Measurements from ENCODE around the gene GLCE.
"Not testable (repeated sequence)": the region's sequence is repeated elsewhere in the genome, so short reads cannot be mapped to it uniquely, and the experiment has no call there.

DNA sequence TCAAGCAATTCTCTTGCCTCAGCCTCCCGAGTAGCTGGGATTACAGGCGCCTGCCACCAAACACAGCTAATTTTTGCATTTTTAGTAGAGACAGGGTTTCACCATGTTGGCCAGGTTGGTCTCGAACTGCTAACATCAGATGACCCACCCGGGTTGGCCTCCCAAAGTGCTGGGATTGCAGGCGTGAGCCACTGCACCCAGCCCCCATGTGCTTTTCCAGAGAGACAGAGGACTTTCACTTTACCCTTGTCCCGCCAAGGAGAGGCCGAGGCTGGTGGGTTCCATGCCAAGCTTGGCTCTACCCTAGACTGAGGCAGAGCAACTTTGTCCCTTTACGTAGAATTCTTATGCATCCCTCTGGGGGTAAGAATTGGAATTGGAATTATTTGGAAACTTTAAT, 140.7 kb downstream of the GLCE start:
- TF ChIP-seq POLR2A (IDR thresholded peaks at IDR 0.05), result not testable (repeated sequence)
- TF ChIP-seq, protein P1, sequence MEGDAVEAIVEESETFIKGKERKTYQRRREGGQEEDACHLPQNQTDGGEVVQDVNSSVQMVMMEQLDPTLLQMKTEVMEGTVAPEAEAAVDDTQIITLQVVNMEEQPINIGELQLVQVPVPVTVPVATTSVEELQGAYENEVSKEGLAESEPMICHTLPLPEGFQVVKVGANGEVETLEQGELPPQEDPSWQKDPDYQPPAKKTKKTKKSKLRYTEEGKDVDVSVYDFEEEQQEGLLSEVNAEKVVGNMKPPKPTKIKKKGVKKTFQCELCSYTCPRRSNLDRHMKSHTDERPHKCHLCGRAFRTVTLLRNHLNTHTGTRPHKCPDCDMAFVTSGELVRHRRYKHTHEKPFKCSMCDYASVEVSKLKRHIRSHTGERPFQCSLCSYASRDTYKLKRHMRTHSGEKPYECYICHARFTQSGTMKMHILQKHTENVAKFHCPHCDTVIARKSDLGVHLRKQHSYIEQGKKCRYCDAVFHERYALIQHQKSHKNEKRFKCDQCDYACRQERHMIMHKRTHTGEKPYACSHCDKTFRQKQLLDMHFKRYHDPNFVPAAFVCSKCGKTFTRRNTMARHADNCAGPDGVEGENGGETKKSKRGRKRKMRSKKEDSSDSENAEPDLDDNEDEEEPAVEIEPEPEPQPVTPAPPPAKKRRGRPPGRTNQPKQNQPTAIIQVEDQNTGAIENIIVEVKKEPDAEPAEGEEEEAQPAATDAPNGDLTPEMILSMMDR (IDR thresholded peaks at IDR 0.05), result not testable (repeated sequence)
